Measurements from ENCODE around the gene SMARCA4.
A peak's percentile ranks its signal among the peaks of the same experiment; 100 is the strongest.

SMARCA4 gene

DNA sequence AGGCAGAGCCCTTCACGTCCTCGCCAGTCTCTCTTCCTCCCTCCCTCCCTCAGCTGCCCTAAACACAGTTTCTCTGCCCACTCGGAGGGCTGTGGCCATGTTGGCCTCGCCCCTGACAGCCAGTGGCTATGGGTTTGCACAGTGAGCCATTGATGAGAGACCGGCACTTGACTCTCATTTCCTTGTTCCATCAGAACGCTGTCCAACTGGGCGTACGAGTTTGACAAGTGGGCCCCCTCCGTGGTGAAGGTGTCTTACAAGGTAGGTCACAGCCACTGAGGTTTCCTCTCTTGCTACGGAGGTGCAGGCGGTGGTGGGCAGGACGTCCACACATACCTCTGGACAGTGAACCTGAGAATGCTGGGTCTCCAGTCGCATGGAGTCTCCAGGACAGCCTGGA lies 57.9 kb downstream of the SMARCA4 start:
- Histone ChIP-seq H3K27me3 (no peaks in the 10 kb centered on the region), H3K4me1 (no peaks in the 10 kb centered on the region), H3K4me3 (ENCODE audit: low read depth, low read length) (no peak overlapping the region), H3K9me3 (no peaks in the 10 kb centered on the region), H3K36me3 (peaks cover 87% of the 10 kb centered on the region)
- TF ChIP-seq CTCF (IDR thresholded peaks at IDR 0.05; ENCODE audit: low read depth, low read length) = no peak
- no peak for DNase-seq

DNA sequence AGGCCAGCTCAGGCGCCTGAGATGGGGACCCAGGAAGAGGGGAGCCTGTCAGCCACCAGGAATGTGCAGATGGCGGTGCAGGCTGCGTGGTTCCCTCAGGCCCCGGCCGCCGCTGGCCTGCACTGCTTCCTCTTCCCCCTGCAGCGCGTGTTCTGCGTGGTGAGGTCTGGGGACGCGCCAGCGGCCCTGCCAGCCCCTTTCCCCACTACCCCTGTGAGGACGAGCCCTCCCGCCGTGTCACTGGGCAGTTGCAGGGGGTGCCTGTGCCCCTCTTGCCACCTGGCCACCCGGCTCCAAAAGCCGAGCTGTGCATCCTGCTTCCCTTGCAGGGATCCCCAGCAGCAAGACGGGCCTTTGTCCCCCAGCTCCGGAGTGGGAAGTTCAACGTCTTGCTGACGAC lies 58.4 kb downstream of the SMARCA4 start:
- Histone ChIP-seq H3K36me3 (peaks cover 87% of the 10 kb centered on the region), H3K4me1 (no peaks in the 10 kb centered on the region)
- DNase-seq = no peak

DNA sequence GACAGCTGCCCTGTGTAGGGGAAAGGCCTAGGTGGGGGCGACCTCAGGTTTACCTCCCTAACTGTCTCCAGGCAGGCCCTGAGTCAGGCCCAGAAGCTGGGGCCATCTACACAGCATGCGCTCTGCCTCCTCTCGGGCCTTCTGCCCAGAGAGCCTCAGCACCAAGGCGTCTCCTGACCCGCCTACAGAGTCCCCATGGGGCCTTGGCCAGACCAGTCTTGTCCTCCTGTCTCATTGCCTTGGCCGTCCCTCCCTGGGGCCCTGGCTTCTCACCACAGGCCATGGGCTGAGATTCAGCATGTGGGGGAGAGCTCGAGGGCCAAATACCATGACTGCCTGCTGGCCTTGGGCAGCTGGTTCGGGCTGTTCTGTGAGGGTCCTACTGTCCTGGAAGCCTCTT lies 59.0 kb downstream of the SMARCA4 start:
- TF ChIP-seq CTCF (IDR thresholded peaks at IDR 0.05; ENCODE audit: low read depth, low read length) = no peak
- H3K4me1 ChIP-seq = no peaks in the 10 kb centered on the region
- no peak overlapping the region for H3K4me3 ChIP-seq (ENCODE audit: low read depth, low read length)
- no peak for DNase-seq
- H3K9me3 ChIP-seq = no peaks in the 10 kb centered on the region
- H3K27me3 ChIP-seq = no peaks in the 10 kb centered on the region
- H3K36me3 ChIP-seq = peaks cover 89% of the 10 kb centered on the region

More for the DNA sequence above, 58.4 kb downstream of the SMARCA4 start:
- TF ChIP-seq CTCF (IDR thresholded peaks at IDR 0.05; ENCODE audit: low read depth, low read length) = no peak
- no peak overlapping the region for H3K4me3 ChIP-seq (ENCODE audit: low read depth, low read length)
- H3K9me3 ChIP-seq = no peaks in the 10 kb centered on the region
- H3K27me3 ChIP-seq = no peaks in the 10 kb centered on the region

GRCh38 chr19:11020423-11020822 lies 59.6 kb downstream of the SMARCA4 start:
- Histone ChIP-seq H3K4me1 (no peaks in the 10 kb centered on the region), H3K9me3 (no peaks in the 10 kb centered on the region), H3K4me3 (ENCODE audit: low read depth, low read length) (no peak overlapping the region), H3K27me3 (no peaks in the 10 kb centered on the region), H3K36me3 (peaks cover 88% of the 10 kb centered on the region)
- no peak for TF ChIP-seq CTCF (IDR thresholded peaks at IDR 0.05; ENCODE audit: low read depth, low read length)
- DNase-seq = no peak

- TF ChIP-seq CTCF (IDR thresholded peaks at IDR 0.05; ENCODE audit: low read depth, low read length) = peak; percentile 11; the same call in 1 of the 2 replicates
- Histone ChIP-seq H3K4me1 (no peaks in the 10 kb centered on the region), H3K4me3 (ENCODE audit: low read depth, low read length) (no peak overlapping the region), H3K36me3 (peaks cover 90% of the 10 kb centered on the region), H3K9me3 (no peaks in the 10 kb centered on the region), H3K27me3 (no peaks in the 10 kb centered on the region)
- DNase-seq = peak; percentile 44
Observed at GRCh38 chr19:11020982-11021759, 60.3 kb downstream of the SMARCA4 start.

DNA sequence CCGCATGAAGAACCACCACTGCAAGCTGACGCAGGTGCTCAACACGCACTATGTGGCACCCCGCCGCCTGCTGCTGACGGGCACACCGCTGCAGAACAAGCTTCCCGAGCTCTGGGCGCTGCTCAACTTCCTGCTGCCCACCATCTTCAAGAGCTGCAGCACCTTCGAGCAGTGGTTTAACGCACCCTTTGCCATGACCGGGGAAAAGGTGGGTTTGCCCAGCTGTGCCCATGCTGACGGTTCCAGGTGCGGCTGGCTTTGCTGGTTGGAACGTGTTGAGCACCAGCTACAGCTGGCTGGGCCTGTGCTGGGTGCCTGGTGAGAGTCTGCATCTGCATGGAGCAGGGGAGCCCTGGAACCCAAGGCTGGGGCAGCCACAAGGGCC lies 60.9 kb downstream of the SMARCA4 start:
- no peak for TF ChIP-seq CTCF (IDR thresholded peaks at IDR 0.05; ENCODE audit: low read depth, low read length)
- Histone ChIP-seq H3K27me3 (no peaks in the 10 kb centered on the region), H3K4me3 (ENCODE audit: low read depth, low read length) (no peak overlapping the region), H3K4me1 (no peaks in the 10 kb centered on the region), H3K36me3 (peaks cover 89% of the 10 kb centered on the region), H3K9me3 (no peaks in the 10 kb centered on the region)
- DNase-seq = no peak

Measured in BE2C (cell line).